SK-N-SH (cell line): ENCODE measurements around the gene PCDHA2.

Experiments
- CHD2 ChIP-seq: fragments of 150-350 bp; IDR thresholded peaks from 2 replicates; pipeline ENCODE4 v1.6.1; 2018; ENCODE audit warnings: low read length; ENCODE audit not compliant: partially characterized antibody
- EP300 ChIP-seq, 2 experiments: IDR thresholded peaks; 2 replicates each; pipeline versions ENCODE4 v1.4.0 to v1.6.1; 2012; ENCODE audit warnings: borderline replicate concordance in 1 of 2, low read depth in 1 of 2, low read length in 1 of 2
- GATA2 ChIP-seq: sonication (generic); formaldehyde crosslinking; IDR thresholded peaks from 2 replicates; pipeline ENCODE4 v1.5.0; 2020; ENCODE audit warnings: mild to moderate bottlenecking, missing genetic modification reagents
- NRF1 ChIP-seq: IDR thresholded peaks from 2 replicates; pipeline ENCODE4 v1.6.1; 2012; ENCODE audit warnings: low read depth, mild to moderate bottlenecking, low read length
- RXRA ChIP-seq: IDR thresholded peaks from 2 replicates; pipeline ENCODE4 v1.4.0; 2012; ENCODE audit warnings: low read depth, mild to moderate bottlenecking, borderline replicate concordance
- YY1 ChIP-seq: IDR thresholded peaks from 2 replicates; pipeline ENCODE4 v1.4.0; 2012; ENCODE audit warnings: low read depth, mild to moderate bottlenecking
- TF ChIP-seq, protein P1 (sequence below): fragments of 200-600 bp; sonication (generic); IDR thresholded peaks from 2 replicates; pipeline ENCODE4 v1.6.1; 2017; ENCODE audit warnings: antibody characterized with exemption, mild to moderate bottlenecking, moderate library complexity
- TF ChIP-seq, protein P2 (sequence below): IDR thresholded peaks from 2 replicates; pipeline ENCODE4 v1.4.0; 2012; ENCODE audit warnings: low read depth

- TF ChIP-seq YY1 = no peak
- TF ChIP-seq, protein P1, sequence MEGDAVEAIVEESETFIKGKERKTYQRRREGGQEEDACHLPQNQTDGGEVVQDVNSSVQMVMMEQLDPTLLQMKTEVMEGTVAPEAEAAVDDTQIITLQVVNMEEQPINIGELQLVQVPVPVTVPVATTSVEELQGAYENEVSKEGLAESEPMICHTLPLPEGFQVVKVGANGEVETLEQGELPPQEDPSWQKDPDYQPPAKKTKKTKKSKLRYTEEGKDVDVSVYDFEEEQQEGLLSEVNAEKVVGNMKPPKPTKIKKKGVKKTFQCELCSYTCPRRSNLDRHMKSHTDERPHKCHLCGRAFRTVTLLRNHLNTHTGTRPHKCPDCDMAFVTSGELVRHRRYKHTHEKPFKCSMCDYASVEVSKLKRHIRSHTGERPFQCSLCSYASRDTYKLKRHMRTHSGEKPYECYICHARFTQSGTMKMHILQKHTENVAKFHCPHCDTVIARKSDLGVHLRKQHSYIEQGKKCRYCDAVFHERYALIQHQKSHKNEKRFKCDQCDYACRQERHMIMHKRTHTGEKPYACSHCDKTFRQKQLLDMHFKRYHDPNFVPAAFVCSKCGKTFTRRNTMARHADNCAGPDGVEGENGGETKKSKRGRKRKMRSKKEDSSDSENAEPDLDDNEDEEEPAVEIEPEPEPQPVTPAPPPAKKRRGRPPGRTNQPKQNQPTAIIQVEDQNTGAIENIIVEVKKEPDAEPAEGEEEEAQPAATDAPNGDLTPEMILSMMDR = peak; percentile 87
- no peak for TF ChIP-seq EP300 (IDR thresholded peaks at IDR 0.05; ENCODE audit: borderline replicate concordance in 1 of 2, low read depth in 1 of 2, low read length in 1 of 2)
- peak; percentile 27 for TF ChIP-seq CHD2
- no peak for TF ChIP-seq GATA2 (CRISPR knock-in tag)
- TF ChIP-seq RXRA = no peak
- TF ChIP-seq, protein P2, sequence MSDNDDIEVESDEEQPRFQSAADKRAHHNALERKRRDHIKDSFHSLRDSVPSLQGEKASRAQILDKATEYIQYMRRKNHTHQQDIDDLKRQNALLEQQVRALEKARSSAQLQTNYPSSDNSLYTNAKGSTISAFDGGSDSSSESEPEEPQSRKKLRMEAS = no peak
- TF ChIP-seq NRF1 = no peak
Observed at GRCh38 chr5:140840978-140841962, 46.6 kb downstream of the PCDHA2 start, which contains the start of gene PCDHA8.
